Inflammatory macrophage treated with lipopolysaccharide for 4 hours (primary cell): ENCODE measurements around the gene CA6.
"Not testable (repeated sequence)": the region's sequence is repeated elsewhere in the genome, so short reads cannot be mapped to it uniquely, and the experiment has no call there.

Experiments used
- DNase-seq: peaks from one replicate; pipeline ENCODE4 v3.0.0-alpha.2; 2020

CA6 gene

GRCh38 chr1:9006956-9007615 lies 61.4 kb downstream of the CA6 start:
- DNase-seq = no peak

DNA sequence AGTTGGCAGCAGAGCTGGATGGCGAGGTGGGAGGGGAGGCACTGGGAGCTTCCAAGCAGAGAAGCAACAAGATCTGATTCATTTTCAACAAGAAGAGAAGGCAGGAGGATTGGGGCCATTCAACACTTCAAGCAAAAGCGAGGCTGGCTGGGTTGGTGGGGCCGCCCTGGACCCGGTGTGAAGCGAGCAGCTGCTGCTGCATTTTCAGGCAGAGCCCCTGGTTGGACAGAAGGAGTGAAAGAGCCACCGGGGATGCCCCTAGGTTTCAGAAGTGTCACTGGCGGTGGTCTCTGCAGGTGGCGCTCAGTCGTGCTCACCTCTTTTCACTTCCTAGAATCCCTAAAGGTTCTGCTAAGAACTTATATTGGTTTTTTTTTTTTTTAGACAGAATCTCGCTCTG lies 62.6 kb downstream of the CA6 start:
- DNase-seq = no peak

DNA sequence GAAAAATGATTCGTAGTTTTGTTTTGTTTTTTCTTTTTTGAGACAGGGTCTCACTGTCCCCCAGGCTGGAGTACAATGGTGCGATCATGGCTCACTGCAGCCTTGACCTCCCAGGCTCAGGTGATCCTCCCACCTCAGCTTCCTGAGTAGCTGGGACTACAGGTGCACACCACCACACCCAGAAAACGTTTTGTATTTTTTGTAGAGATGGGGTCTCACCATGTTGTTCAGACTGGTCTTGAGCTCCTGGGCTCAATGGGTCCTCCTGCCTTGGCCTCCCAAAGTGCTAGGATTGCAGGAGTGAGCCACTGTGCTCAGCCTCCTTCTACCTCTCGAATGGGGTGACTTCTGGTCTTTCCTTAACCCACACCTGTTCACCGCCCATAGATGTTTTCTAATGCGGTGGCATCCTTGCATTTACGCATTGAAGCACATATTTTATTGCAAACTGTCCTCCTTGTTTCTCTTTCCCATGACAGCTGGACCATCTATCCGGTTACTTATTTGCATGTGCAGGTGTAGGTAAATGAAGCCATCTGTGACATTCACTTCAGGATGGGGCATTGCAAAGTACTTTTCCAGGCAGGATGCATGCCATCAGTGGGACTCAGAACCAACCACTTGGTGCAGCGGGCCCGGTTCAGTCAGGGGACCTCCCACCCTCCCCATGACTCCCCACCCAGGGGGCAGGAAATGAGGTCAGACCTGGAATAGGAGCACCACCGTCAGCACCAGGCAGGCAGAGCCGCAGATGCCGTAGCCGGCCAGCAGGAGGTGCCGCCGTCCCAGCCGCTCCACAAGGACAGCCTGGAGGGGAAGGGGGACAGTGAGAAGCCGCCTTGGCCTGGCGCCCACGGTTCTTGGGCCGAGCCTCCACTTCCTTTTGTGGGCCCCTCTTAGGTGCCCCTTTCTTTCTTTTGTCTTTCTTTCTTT lies 64.0 kb downstream of the CA6 start:
- peak; percentile 44 for DNase-seq

DNA sequence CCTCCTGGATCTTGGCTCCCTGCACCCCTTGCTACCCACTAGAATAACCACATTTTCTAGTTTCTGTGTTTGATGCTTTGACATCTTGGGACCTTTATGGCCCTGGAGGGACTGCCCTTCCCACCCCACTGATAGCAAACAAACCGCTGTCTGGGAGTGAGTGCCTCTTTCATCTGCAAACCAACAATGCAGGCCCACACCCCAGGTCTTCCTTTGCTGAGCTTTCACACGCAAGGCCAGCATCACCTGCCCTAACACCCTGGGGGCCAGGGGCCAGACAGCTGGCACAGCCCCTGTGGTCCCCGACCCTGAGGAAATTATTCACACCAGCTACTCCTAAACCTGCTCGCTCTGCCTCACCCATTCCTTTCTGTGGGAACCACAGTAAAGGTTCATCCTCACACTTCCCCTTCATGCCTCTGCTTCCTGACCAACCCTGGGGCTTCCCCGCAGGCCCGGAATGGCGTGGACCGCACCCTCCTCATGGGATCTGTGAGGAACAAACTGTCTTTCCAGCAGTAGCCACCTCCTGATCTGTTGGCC lies 65.2 kb downstream of the CA6 start:
- DNase-seq = peak; percentile 84

DNA sequence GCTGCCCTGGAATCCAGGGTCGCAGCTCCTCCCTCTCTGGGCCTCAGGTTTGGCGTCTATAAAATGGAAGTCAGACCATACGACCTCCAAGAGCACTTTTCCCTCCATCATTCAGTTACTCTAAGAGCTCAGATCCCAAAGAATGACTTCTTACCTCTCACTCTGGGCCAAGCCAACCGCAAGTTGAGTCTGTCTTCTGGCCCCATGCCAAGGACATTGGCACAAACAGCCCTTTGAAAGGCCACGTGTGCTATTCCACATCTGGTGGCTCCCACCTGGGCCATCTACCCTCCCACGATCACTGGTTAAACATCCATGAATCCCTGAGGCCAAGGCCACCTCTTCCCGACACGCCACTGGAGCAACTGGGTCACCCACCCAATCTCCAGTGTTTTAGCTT lies 68.2 kb downstream of the CA6 start:
- DNase-seq = no peak

- no peak for DNase-seq
Observed at GRCh38 chr1:9014475-9015375, 69.1 kb downstream of the CA6 start.

DNA sequence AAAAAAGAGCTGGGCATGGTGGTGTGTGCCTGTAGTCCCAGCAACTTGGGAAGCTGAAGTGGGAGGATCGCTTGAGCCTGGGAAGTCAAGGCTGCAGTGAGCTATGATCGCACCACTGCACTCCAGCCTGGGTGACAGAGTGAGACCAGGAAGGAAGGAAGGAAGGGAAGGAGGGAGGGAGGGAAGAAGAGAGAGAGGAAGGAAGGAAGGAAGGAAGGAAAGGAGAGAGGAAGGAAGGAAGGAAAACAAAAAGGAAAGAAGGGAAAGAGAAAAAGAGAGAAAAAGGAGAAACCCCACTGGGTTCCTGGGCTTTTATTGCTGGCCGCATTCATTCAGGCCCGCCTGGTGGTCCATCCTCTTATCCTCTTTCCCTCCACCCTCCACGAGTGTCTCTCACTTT lies 70.8 kb downstream of the CA6 start:
- DNase-seq = no peak

DNA sequence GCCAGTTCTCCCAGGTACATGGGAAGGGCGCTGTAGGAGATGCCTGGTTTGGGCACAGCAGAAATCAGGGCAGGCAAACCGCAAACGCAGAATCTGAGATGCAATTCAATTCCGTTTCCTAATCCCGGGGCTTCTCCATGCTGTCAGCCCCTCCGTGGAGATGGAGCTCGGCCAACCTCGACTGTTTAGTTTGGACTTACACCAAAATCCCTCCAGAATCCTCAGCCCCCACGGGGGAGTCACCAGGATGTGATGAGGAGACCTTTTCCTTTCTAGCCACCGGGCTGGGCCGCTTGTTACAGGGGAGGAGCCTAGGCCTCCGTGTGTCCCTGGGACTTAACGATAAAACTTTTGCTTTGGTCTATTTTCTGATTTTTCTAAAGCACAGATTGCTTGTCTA lies 72.7 kb downstream of the CA6 start:
- DNase-seq = no peak

DNA sequence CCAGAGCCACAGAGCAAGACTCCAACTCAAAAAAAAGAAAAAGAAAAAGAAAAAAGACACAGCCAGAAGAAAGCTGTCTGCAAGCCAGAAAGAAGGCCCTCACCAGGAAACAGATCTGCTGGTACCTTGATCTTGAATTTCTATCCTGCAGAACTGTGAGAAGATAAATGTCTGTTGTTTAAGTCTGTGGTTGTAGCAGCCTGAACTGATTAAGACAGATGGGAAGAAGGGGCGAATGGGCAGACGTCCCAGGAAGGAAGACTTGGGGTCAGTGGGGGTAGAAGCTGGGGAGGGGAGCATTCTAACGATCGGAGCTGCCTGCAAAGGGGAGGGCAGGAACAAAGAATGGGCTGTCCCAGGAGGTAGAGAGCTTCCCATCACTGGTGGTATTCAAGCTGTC lies 74.2 kb downstream of the CA6 start:
- DNase-seq = no peak

- no peak for DNase-seq
Observed at GRCh38 chr1:9020305-9020704, 74.6 kb downstream of the CA6 start.

GRCh38 chr1:9022026-9022738 lies 76.5 kb downstream of the CA6 start:
- DNase-seq = not testable (repeated sequence)

DNA sequence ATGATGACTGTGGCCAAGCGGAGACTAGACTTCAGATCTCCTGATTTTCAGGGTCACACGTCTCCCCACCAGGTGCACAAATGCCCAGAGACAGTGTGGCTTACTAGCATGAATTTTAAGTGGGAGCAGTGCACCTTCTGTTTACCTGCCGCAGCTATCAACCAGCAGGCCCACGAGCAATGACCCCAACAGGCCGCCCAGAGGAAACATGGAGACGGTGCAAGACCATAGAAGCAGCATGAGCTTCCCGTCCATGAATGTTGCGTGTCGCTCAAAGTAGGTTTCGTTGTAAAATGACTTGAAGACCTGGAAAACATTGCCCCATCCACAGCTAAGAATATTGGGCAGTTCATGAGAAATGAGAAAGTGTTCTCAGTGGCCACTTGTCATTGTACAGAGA lies 77.1 kb downstream of the CA6 start:
- no peak for DNase-seq
